Tibial artery (tissue), 4 donors: ENCODE data around the gene PCA3.

Experiments used
- DNase-seq, 2 donors: peaks; one replicate each; pipeline ENCODE4 v3.0.0-alpha.2; 2019
- H3K27ac ChIP-seq, 2 donors: fragments of 200-600 bp; sonication (generic) in 1 of 2; 1 replicate in 1 of 2; 2 replicates in 1 of 2; pipeline ENCODE4 v1.5.1; 2018 to 2019; ENCODE audit warnings: mild to moderate bottlenecking in 1 of 2
- H3K27me3 ChIP-seq, 2 donors: fragments of 200-600 bp; sonication (generic) in 1 of 2; one replicate each; pipeline versions ENCODE4 v1.5.1 to v1.6.0; 2016 to 2019
- H3K36me3 ChIP-seq, 3 donors: fragments of 200-600 bp; sonication (generic) in 2 of 3; one replicate each; pipeline ENCODE4 v1.5.1; 2016 to 2019; ENCODE audit warnings: mild to moderate bottlenecking in 2 of 3
- H3K4me1 ChIP-seq, 4 donors: fragments of 200-600 bp; sonication (generic) in 2 of 4; 1 replicate in 3 of 4; 2 replicates in 1 of 4; pipeline ENCODE4 v1.5.1; 2016 to 2019
- H3K4me3 ChIP-seq, 2 donors: fragments of 200-600 bp; sonication (generic) in 1 of 2; 1 replicate in 1 of 2; 2 replicates in 1 of 2; pipeline ENCODE4 v1.5.1; 2018 to 2019; ENCODE audit warnings: mild to moderate bottlenecking in 2 of 2
- H3K9me3 ChIP-seq, 3 donors: fragments of 200-600 bp; sonication (generic) in 1 of 3; one replicate each; pipeline ENCODE4 v1.5.1; 2016 to 2019
- intact Hi-C: fragments of 100-400 bp; cut with DNase I; formaldehyde crosslinking; loops from one replicate; pipeline ENCODE4 v1.15.0; 2023; ENCODE audit warnings: low total_unique reads
- TF ChIP-seq, protein P1 (sequence below), 2 experiments: fragments of 200-600 bp in 1 of 2; fragments of 450-650 bp in 1 of 2; IDR thresholded peaks; one replicate each; pipeline ENCODE4 v1.5.1; 2017 to 2019; ENCODE audit warnings: antibody characterized with exemption in 2 of 2, mild to moderate bottlenecking in 1 of 2, moderate library complexity in 1 of 2

The PCA3 gene

DNA sequence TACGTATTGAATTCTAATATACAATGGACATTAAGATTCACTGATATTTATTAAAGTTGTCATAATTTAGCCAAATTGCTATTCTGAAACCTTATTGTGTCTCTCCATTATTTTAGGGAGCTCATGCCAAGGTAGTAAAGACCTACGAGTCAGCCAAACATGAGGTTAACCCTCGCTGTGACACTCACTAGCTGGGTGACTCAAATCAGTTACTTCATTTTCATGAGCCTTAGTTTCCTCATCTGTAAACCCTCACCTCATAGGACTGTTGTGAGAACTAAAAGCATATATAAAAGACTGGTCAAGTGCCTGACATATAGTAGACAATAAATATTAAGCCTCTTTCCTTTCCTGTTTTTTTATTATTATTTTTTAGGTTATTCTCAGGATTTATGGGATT, 44.0 kb upstream of the PCA3 start:
- intact Hi-C loops, result no loop called here
- Histone ChIP-seq H3K27me3 (no peaks in the 10 kb centered on the region), H3K9me3 (no peaks in the 10 kb centered on the region), H3K4me1 (peaks cover 0 to 34% (median 18%) of the 10 kb centered on the region in 4 donors), H3K27ac (no peak overlapping the region), H3K4me3 (no peak overlapping the region), H3K36me3 (no peaks in the 10 kb centered on the region)
- no peak for DNase-seq
- TF ChIP-seq, protein P1, sequence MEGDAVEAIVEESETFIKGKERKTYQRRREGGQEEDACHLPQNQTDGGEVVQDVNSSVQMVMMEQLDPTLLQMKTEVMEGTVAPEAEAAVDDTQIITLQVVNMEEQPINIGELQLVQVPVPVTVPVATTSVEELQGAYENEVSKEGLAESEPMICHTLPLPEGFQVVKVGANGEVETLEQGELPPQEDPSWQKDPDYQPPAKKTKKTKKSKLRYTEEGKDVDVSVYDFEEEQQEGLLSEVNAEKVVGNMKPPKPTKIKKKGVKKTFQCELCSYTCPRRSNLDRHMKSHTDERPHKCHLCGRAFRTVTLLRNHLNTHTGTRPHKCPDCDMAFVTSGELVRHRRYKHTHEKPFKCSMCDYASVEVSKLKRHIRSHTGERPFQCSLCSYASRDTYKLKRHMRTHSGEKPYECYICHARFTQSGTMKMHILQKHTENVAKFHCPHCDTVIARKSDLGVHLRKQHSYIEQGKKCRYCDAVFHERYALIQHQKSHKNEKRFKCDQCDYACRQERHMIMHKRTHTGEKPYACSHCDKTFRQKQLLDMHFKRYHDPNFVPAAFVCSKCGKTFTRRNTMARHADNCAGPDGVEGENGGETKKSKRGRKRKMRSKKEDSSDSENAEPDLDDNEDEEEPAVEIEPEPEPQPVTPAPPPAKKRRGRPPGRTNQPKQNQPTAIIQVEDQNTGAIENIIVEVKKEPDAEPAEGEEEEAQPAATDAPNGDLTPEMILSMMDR (IDR thresholded peaks at IDR 0.05), result no peak

DNA sequence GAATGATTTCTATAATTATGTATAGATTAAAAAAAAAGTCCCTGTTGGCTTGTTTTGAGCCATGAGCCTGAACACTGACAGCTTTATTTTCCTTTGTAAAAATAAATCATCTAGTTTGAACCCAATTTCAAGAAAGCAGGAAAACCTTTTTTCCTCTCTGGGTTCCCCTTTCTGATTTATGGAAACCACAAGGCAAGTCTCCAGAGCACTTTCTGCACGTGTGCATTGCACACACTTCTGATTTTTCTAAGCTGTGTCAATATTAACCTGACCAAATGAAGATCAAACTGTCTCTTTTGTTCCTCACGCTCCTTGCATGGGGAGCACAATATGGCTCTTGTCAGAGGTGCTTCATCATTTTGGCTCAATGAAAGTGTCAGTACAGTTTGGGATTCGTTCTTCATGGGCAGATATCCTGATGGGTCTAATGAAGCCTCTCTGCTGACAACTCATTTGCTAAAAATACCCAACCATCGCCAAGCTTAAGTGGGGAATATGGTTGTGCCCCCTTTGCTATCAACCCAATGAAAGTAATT, 39.2 kb upstream of the PCA3 start:
- Histone ChIP-seq H3K4me3 (no peak overlapping the region), H3K9me3 (no peaks in the 10 kb centered on the region), H3K27ac (no peak overlapping the region), H3K27me3 (no peaks in the 10 kb centered on the region), H3K4me1 (peaks cover 0 to 8% (median 0%) of the 10 kb centered on the region in 4 donors), H3K36me3 (no peaks in the 10 kb centered on the region)
- TF ChIP-seq, protein P1 (IDR thresholded peaks at IDR 0.05), result no peak
- intact Hi-C loops, result no loop called here
- no peak for DNase-seq

DNA sequence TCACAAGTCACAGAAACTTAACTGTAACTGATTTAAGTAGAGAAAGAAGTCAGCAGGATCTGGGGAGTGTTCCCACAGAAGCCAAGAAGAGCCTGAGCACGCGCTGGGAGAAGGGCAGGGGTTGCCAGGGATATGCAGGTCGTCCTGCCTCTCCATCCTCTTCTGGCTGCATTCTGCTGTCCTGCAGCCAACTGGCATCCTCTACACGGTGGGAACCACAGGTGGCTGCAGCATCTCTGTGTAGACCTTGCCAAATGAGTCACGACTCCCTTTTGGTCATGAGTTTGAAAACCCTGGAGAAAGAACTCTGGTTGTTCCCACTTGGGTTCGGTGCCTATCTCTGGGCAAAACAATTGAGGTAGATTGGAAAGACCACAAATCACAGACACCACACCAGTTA, 38.4 kb upstream of the PCA3 start:
- H3K27ac ChIP-seq, result no peak overlapping the region
- DNase-seq, result no peak
- H3K36me3 ChIP-seq, result no peaks in the 10 kb centered on the region
- no peaks in the 10 kb centered on the region for H3K27me3 ChIP-seq
- intact Hi-C loops, result no loop called here
- no peak overlapping the region for H3K4me3 ChIP-seq
- peaks cover 0 to 8% (median 0%) of the 10 kb centered on the region in 4 donors for H3K4me1 ChIP-seq
- no peaks in the 10 kb centered on the region for H3K9me3 ChIP-seq
- TF ChIP-seq, protein P1 (IDR thresholded peaks at IDR 0.05), result no peak

DNA sequence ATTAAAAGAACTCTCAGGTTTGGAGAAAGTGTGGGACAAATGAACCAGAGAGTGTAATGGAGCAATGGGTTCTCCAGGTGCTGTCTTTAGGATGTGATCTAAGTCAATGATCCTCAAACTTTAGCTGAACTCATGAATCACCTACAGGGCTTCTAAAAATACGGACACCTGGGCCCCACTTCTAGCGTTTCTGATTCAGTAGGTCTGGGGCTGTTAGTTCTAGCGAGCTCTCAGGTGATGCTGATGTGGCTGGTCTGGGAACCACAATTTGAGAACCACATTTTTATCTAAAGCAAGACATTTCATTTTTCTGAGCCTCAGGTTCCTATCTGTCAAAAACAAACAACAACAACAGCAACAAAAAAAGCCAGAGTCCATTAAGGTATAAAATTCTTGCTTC, 35.1 kb upstream of the PCA3 start:
- Histone ChIP-seq H3K27ac (no peak overlapping the region), H3K27me3 (no peaks in the 10 kb centered on the region), H3K4me1 (peaks cover 0 to 8% (median 0%) of the 10 kb centered on the region in 4 donors), H3K36me3 (no peaks in the 10 kb centered on the region), H3K9me3 (no peaks in the 10 kb centered on the region), H3K4me3 (no peak overlapping the region)
- TF ChIP-seq, protein P1 (IDR thresholded peaks at IDR 0.05), result no peak
- no peak for DNase-seq
- intact Hi-C loops, result no loop called here

DNA sequence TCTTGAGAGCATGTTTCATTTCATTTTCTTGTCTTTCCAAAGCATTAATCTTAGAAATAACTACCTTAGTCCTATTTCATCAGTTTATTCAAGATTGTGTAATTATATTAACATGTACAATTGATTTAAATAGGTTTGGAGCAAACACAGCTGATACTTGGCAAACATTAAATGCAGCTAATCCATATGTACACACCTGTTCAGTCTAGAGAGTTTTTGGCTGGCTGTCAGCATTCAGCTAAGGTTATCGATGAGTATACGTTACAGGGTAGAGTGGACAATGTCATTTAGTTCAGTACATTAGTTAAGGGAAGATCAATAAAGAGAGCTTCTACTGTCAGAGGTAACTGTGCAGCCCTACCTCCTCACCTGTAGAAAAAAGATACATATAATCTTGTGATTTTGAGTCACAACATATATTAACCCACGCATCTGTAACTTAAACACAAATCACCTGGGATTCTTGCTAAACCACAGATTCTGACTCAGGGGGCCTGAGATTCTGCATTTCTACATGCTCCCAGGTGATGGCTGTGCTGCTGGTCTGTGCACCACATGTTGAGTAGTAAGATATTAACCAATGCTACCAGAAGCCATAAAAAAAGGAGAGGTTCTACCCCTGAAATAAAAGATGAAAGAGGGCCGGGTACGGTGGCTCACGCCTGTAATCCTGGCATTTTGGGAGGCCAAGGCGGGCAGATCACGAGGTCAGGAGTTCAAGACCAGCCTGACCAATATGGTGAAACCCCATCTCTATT, 34.1 kb upstream of the PCA3 start:
- intact Hi-C loops, result no loop called here
- peaks cover 0 to 8% (median 0%) of the 10 kb centered on the region in 4 donors for H3K4me1 ChIP-seq
- H3K27me3 ChIP-seq, result no peaks in the 10 kb centered on the region
- no peaks in the 10 kb centered on the region for H3K9me3 ChIP-seq
- DNase-seq, result no peak
- TF ChIP-seq, protein P1 (IDR thresholded peaks at IDR 0.05), result no peak
- H3K27ac ChIP-seq, result no peak overlapping the region
- H3K36me3 ChIP-seq, result no peaks in the 10 kb centered on the region
- no peak overlapping the region for H3K4me3 ChIP-seq
